AG20443 (cell line): ENCODE results near the gene TXNL4A.
A peak's percentile ranks its signal among the peaks of the same experiment; 100 is the strongest.
"Not testable (repeated sequence)": the region's sequence is repeated elsewhere in the genome, so short reads cannot be mapped to it uniquely, and the experiment has no call there.

Experiments used
- DNase-seq: peaks from one replicate; pipeline ENCODE4 v3.0.0; 2012; ENCODE audit warnings: low spot score, mixed read lengths

TXNL4A gene

DNA sequence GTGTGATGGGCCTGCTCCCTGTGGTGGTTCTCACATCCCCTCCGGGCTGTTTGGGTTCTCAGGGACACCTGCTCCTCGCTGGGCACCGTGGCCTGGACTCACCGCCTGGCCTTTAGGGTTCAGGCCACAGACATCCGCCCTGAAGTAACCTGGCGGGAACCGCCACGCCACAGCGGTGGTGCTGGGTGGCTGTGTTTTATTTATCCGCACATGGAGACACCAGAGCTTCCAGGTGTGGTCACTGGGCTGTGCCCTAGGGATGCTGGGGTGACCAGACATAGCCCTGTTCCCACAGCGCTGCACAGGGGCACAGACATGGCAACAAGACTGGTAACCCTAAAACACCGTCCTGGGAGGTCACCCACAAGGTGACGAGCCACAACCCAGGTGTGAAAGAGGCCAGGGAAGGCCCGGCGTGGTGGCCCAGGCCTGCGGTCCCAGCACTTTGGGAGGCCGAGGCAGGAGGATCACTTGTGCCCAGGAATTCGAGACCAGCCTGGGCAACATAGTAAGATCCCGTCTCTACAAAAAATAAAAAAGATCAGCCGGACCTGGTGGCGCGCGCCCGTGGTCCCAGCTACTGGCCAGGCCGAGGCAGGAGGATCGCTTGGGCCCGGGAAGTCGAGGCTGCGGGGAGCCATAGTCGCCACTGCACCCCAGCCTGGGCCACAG lies 24.6 kb downstream of the TXNL4A start:
- no peak for DNase-seq

DNA sequence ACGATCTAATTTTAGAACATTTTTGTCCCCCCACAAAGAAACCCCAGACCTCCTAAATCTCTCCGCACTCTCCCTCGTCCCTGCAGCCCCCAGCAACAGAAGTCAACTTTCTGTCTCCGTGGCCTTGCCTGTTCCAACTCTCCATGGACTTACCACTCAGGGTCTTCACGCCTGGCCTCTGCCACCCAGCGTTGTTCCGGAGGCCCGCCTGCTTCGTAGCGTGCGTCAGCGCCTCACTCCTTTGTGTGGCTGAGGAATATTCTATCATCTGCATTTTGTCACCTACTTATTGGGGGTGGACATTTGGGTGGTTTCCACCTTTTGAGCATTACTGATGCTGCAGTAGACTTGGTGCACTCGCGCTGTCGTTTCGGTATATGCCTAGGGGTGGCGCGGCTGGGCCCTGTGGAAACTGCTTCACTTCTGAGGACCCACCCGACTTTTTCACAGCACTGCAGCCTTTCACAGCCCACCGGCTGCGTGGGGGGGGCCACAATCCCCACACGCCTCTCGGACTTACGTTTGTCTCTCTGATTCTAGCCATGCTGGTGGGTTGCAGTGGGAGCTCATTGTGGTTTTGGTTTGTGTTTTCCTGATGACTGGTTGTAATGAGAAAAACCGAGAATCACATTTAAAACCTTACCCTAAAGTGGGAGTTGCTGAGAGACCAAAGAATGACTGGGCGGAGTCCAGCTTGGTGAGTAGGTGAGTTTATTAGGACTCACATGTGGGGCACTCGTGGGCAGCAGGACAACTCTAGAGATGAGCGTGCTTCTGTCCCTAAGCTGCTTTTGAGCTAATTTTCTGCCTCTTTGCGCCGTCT lies 25.3 kb downstream of the TXNL4A start:
- no peak for DNase-seq

DNA sequence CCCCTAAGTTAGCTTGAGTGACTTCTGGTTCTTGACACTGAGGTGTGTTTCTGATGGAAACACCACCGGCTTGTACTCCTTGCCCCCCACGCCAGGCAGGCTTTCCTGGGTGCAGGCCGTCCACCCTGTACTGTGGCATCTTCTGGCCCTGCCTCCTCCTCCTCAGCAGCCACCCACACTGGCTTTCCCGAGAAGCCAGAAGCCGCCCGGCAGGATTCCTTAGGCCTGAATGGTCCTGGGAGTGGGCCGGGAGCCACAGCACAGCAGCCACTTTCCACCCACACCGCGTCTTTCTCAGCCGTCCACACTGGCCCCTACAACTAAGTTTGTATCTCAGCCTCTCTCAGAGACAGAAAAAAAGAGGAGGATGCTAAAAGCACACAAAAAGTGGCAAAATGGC lies 26.1 kb downstream of the TXNL4A start:
- peak; percentile 61 for DNase-seq

DNA sequence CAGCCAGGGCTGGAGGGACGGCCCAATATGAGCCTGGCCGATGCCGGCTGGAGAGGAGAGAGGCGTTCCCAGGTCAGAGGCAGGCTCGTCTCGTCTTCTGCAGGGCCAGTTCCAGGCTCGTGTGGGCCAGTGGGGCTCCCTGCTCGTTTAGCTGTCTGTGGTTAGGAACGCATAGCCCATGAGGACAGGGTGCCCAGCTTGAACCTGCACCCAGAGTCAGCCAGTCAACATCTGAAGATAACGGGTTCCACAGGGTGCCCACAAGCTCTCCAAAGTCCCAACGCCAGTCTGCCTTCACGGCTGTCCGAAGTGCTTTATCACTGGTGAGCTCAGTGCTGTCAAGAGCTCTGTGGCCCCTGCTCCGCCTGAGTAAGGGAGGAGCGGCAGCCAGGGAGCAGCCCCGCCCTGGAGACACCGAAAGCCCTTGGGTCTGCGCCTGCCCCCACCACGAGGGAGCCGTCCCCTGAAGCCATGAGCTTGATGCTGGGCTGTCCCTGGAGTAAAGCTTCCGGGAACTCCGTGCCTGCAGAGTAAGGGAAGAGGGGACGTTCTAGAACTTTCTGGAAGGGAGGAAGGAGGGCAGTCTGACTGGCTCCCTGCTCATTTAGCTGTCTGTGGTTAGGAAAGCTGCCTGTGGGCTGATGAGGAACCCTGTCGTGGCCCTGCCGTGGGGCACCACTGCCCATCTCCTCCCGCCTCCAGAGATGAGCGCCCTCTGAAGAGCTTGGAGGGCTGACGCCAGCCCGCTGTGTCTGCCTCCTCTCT lies 26.7 kb downstream of the TXNL4A start:
- DNase-seq, result peak; percentile 57

DNA sequence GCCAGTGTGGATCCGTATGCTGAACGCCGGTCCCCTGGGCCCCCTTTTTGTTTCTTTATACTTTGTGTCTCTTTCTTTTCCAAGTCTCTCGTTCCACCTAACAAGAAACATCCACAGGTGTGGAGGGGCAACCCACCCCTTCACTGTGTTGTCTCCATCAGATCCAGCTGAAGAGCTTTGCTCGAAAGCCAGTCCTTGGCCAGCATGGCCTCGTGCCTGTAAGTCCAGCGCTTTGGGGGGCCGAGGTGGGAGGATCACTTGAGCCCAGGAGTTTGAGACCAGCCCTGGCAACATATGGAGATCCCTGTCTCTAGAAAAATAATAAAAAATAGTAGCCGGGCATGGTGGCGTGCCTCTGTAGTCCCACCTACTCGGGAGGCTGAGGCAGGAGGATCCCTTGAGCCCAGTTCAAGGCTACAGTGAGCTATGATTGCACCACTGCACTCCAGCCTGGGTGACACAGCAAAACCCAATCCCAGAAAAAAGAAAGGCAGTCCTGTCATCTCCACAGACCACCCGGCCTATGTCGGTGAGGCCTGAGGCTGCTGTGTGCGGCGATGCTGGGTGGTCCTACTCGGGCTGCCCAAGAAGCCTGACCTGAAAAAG lies 27.3 kb downstream of the TXNL4A start:
- DNase-seq, result no peak

DNA sequence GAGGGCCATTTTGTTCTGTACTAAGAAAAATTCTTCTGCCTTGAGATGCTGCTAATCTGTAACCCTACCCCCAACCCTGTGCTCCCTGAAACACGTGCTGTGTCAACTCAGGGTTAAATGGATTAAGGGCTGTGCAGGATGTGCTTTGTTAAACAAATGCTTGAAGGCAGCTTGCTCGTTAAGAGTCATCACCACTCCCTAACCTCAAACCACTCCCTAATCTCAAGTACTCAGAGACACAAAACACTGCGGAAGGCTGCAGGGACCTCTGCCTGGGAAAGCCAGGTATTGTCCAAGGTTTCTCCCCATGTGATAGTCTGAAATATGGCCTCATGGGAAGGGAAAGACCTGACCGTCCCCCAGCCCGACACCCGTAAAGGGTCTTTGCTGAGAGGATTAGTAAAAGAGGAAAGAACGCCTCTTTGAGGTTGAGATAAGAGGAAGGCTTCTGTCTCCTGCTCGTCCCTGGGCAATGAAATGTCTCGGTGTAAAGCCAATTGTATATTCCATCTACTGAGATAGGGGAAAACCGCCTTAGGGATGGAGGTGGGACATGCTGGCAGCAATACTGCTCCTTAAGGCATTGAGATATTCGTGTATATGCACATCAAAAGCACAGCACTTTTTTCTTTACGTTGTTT lies 28.1 kb downstream of the TXNL4A start:
- DNase-seq, result not testable (repeated sequence)

DNA sequence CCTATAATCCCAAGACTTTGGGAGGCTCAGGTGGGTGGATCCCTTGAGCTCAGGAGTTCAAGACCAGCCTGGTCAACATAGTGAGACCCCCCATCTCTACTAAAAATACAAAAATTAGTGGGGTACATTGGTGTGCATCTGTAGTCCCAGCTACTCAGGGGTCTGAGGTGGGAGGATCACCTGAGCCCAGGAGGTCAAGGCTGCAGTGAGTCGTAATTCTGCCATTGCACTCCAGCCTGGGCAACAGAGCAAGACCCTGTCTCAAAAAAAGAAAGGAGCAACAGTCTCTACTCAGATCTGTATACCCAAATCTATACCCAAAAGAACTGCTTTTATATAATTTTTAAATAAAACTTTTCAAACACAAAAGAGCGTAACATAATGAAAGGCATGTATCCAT lies 29.4 kb downstream of the TXNL4A start:
- DNase-seq, result no peak

DNA sequence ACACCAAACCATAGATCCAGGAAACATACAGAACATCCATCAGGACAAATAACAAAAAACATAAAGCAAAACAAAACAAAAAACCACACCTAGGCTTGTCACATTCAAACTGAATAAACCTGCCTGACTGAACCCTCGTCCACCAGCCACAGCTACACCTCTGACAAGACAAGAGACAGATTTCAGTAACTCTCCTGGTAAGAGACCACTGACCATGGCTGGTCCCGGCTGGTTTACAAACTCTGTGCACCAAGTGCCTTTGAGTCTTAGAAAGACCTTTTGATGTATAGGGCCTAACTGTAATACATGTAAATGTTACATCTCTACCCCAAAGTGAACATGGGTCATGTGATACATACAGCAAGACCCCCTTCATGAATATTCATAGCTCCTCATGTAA lies 32.1 kb downstream of the TXNL4A start:
- no peak for DNase-seq

DNA sequence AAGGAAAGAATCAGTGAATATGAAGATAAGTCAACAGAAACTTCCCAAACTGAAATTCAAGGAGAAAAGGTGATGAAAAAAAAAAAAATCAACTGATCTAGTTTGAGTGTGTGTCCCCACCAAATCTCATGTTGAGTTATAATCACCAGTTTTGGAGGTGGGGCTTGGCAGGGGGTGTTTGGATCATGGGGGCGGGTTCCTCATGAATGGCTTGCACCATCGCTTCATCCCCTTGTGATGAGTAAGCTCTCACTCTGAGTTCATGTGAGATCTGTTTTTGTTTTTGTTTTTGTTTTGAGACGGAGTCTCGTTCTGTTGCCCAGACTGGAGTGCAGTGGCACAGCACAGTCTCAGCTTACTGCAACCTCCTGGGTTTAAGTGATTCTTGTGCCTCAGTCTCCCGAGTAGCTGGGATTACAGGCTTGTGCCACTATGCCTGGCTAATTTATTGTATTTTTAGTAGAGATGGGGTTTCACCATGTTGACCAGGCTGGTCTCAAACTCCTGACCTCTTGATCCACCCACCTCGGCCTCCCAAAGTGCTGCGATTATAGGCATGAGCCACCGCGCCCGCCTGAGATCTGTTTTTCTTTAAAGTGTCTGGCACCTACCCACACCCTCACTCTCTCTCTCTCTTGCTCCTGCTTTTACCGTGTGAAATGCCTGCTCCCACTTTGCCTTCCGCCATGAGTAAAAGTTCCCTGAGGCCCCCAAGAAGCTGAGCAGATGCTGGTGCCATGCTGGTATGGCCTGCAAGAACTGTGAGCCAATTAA lies 32.9 kb downstream of the TXNL4A start:
- DNase-seq, result no peak

DNA sequence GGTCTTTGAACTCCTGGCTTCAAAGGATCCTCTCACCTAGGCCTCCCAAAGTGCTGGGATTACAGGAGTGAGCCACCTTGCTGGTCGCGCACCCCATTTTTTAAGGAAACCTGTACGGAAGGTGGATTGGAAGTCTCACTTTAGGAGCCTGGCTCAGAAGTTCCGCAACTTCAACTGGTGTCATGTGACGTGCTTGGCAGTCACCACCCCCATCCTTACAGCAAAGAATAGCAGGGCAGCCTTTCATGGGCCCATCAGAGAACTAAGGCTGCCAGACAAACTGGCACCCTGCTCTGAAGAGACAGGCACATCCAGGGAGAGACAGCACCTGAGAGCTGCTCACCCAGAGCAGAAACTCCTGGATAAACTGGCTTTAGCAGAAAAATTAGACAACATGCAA lies 33.6 kb downstream of the TXNL4A start:
- DNase-seq, result no peak

DNA sequence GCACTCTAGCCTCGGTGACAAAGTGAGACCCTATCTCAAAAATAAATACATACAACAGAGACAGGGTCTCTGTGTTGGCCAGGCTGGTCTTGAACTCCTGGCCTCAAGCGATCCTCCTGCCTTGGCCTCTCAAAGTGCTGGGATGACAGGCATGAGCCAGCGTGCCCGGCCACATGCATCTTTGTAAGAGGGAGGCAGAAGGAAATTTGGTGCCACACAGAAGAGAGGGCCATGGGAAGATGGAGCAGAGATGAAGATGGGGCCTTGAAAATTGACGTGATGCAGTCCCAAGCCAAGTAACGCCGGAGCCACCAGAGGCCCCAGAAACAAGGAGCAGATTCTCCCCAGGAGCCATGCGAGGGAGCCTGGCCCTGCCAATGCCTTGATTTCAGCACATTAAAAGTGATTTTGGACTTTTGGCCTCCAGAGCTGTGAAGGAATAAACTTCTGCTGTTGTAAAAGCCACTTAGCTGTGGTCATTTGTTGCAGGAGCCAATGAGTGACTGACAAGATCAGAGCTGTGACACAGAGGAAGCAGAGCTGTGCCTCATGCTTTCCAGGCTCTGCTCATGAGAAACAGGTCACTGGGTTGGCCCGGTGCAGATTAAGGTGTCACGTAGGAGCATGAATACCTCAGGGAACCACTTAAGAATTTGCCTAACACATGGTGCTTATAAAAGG lies 34.3 kb downstream of the TXNL4A start:
- no peak for DNase-seq

DNA sequence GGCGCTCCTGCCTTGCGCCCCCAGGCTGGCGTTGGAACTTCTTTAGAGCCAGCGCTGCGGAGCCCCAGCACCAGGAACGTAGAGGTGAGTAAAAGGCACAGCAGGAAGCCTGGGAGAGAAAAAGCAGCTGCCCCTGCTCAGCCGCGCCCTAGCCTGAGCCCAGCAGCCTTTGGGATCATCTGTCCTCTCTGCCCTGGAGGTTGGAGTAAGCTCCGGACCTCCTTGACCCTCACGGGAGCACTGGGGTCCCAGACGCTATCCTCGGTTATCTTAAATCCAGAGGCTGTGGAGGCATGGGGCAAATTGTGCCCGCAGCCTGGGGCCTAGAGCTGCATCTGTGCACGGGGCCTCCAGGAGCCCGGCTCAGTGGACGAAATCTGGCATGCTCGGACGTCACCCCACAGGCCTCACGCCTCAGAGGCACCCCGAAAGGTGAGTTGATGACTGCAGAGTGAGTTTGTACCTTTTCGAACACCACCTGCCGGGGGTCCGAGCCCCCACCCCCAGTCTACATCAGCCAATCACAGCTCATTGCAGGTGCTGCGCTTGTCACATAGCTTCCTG lies 35.3 kb downstream of the TXNL4A start:
- no peak for DNase-seq

DNA sequence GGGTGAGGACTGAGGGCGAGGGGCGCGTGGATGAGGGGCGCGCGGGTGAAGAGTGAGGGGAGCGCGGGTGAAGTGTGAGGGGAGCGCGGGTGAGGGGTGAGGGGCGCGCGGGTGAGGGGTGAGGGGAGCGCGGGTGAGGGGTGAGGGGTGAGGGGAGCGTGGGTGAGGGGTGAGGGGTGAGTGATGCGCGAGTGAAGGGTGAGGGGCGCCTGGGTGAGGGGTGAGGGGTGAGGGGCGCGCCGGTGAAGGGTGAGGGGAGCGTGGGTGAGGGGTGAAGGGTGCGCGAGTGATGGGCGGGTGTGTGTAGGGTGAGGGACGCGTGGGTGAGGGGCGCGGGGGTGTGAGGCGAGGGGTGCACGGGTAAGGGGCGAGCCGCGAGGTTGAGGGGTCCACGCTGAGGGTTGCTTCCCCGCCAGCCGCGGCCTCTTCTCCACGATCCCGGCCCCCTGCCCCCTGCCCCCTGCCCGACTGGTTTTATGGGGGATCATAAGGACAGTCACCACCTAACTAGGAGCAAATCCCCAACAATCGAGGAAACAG lies 35.8 kb downstream of the TXNL4A start:
- no peak for DNase-seq

DNA sequence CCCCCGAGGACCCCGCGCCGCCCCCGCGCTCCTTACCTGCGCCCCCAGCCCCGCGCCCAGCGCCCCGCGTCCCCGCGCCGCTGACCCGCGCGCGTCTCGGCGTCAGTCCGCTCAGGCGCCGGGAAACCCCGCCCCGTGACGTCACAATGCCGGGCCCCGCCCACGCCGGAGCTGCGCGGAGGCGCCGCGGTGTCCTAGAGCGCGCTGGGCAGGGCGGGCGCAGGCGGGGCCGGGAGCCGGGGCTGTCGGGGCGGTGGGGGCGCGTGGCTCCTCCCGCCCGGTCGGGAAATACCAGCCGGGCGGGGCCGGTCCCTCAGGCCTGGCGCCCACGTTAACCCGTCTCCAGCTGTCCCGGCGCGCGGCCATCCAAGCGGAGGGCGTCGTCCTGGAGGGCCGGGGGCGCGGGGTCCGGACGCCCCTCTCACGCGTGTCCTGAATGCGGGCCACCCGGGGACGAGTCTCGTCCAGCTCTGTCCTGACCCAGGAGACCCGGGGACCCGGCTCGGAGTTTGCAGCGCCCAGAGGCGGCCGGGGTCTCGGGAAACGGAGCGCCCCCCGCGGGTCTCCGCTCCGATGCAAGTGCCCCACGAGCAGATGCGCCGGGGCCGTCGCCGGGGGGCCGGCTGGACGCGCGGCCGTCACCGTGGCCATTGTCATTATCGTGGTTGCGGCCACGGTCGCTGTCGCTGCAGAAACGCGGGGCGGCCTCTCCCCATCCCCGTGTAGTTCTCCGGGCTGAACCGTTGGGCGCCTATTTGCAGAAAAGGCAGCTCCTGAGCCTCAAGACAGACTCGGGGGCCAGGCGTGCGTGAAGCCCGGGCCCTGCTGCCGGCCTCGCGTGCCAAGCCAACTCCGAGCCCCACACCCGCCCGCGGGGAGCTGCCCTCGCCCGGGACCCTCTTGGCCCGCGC lies 36.6 kb downstream of the TXNL4A start, which contains the start of gene SLC66A2:
Gene SLC66A2, minus strand, starts transcription at position 109 of the 911 bp plus-strand sequence. CDS start 727 bp downstream, outside the sequence.
- peak; percentile 98 for DNase-seq

DNA sequence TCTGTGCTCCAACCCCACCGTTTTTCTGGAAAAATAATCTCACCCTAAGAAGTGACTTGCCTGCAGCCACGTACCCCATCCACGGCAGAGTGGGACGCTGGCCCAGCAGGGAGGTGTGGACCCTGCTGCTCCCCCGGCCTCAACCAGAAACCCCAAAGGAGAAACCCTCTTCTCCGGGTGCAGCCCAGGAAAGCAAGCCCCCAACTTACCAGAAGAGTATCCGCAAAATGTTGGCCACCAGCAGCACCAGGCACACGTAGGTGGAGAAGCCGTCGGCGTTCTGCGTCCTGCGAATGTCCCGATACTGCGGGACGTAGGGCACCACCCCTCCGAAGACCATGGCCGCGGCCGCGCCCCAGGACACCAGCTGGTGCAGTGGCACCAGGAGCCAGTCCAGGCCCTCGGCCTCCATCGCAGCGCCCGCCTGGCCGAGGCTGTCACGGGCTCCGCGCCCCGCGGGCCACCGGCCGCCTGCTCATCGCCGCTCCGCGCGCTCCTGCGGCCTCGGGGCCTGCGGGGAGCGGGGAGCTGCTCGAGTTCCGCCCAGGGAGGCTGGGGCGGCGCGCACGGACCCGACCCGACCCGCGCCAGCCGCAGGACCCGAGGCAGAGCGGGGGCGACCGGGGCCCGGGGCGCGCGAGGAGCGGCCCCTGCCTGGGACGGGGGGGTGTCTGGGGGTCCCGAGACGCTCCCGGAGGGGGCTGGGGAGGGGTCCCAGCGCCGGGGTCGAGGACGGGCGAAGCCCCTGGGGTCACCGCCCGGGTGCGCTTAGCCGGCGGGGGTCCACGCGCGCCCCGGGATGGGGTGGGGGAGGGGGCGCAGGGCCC lies 37.6 kb downstream of the TXNL4A start:
- DNase-seq, result peak; percentile 71

DNA sequence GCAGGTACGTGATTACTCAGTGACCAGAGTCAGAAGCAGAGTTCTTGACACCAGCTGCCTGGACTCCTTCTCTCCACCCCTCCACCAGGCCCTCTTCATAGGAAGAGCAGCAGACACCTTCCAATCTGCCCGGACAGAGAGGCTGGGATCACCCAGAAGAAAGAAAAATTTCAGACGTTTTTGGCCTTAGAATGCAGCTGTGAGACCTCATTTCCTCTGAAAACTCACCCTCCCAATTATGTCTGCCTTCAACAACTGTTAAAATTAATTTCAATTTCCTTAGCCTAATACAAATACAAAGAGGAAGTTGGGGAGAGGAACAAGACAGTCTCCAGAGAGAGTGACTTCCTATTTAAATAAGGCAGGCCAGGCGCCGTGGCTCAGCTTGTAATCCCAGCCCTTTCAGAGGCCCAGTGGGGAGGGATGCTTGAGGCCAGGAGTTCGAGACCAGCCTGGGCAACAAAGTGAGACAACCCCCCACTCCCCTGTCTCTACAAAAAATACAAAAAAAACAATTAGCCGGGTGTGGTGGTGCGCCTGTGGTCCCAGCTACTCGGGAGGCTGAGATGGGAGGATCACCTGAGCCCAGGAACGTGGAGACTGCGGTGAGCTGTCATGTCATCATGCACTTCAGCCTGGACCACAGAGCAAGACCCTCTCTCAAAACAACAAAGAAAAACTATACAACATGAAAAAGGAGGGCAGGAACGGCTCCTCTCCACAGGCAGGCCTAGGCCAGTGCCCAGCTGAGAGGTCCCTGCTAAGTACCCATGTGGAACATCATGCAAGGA lies 38.5 kb downstream of the TXNL4A start:
- DNase-seq, result no peak
